PFSK-1 (cell line): ENCODE results near the gene HSPB8.

Source experiments
- FOXP2 ChIP-seq: optimal IDR thresholded peaks from 2 replicates; pipeline ENCODE3; 2011; ENCODE audit warnings: borderline replicate concordance, control low read depth, inconsistent platforms; ENCODE audit not compliant: insufficient read depth; ENCODE audit errors: extremely low read length, extremely low read depth
- POLR2AphosphoS5 ChIP-seq: IDR thresholded peaks from 2 replicates; pipeline ENCODE4 v1.6.1; 2012; ENCODE audit warnings: low read depth, mild to moderate bottlenecking, control low read depth, low read length, moderate library complexity
- SIN3A ChIP-seq: IDR thresholded peaks from 2 replicates; pipeline ENCODE4 v1.6.1; 2012; ENCODE audit warnings: mild to moderate bottlenecking, low read length, moderate library complexity, borderline replicate concordance; ENCODE audit not compliant: insufficient read depth
- TAF1 ChIP-seq: IDR thresholded peaks from 2 replicates; pipeline ENCODE4 v1.6.1; 2012; ENCODE audit warnings: low read length, control low read depth, borderline replicate concordance; ENCODE audit not compliant: insufficient read depth
- TF ChIP-seq, protein P1 (sequence below), 2 experiments: IDR thresholded peaks; 2 replicates each; pipeline versions ENCODE4 v1.6.1 to v1.8.0; 2011 to 2012; ENCODE audit warnings: low read depth in 2 of 2, low read length in 2 of 2, control low read depth in 1 of 2, inconsistent platforms in 1 of 2, mild to moderate bottlenecking in 1 of 2, moderate library complexity in 1 of 2; ENCODE audit not compliant: insufficient read depth in 1 of 2

HSPB8 gene

DNA sequence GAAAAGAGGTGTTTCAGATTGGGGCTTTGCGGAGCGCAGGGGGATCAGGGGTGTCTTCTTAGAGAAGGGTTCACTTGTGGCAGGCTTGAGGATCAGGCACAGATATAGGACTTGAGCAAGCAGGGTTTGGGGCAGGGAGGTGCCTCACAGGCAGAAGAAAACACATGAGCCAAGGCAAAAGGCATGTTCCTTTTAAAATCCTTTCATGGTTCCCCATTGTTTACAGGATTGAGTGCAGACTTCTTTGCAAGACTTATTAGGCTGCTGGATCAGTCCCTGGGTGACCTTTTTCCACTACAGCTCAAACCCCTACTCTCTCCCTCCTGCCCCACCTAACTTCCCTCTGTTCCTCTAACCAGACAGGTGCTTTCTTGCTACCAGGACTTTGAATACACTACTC lies 19.7 kb downstream of the HSPB8 start:
- no peak for TF ChIP-seq SIN3A
- TF ChIP-seq POLR2AphosphoS5, result no peak
- no peak for TF ChIP-seq TAF1
- TF ChIP-seq FOXP2, result no peak
- TF ChIP-seq, protein P1, sequence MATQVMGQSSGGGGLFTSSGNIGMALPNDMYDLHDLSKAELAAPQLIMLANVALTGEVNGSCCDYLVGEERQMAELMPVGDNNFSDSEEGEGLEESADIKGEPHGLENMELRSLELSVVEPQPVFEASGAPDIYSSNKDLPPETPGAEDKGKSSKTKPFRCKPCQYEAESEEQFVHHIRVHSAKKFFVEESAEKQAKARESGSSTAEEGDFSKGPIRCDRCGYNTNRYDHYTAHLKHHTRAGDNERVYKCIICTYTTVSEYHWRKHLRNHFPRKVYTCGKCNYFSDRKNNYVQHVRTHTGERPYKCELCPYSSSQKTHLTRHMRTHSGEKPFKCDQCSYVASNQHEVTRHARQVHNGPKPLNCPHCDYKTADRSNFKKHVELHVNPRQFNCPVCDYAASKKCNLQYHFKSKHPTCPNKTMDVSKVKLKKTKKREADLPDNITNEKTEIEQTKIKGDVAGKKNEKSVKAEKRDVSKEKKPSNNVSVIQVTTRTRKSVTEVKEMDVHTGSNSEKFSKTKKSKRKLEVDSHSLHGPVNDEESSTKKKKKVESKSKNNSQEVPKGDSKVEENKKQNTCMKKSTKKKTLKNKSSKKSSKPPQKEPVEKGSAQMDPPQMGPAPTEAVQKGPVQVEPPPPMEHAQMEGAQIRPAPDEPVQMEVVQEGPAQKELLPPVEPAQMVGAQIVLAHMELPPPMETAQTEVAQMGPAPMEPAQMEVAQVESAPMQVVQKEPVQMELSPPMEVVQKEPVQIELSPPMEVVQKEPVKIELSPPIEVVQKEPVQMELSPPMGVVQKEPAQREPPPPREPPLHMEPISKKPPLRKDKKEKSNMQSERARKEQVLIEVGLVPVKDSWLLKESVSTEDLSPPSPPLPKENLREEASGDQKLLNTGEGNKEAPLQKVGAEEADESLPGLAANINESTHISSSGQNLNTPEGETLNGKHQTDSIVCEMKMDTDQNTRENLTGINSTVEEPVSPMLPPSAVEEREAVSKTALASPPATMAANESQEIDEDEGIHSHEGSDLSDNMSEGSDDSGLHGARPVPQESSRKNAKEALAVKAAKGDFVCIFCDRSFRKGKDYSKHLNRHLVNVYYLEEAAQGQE (IDR thresholded peaks at IDR 0.05; ENCODE audit: insufficient read depth in 1 of 2, low read depth in 2 of 2, low read length in 2 of 2), result no peak

DNA sequence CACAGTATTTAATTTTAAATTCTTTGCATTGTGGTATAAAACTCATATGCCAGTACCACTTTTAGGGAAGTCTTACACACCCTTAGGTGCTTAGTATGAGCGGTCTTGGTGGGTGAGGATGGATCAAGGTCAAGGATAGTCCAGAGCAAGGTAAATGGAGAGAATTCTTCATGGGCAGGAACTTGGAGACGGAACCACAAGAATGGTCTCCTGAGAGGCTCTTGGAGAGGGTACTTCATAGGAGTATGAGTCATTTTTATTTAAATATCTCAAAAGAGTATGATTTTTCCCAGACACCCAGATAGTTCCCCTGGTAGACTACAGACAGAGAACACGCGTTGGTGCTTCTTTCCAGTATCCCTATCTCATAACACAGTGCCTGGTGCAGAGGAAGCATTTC lies 21.9 kb downstream of the HSPB8 start:
- TF ChIP-seq SIN3A (no peak), POLR2AphosphoS5 (no peak), FOXP2 (no peak)

DNA sequence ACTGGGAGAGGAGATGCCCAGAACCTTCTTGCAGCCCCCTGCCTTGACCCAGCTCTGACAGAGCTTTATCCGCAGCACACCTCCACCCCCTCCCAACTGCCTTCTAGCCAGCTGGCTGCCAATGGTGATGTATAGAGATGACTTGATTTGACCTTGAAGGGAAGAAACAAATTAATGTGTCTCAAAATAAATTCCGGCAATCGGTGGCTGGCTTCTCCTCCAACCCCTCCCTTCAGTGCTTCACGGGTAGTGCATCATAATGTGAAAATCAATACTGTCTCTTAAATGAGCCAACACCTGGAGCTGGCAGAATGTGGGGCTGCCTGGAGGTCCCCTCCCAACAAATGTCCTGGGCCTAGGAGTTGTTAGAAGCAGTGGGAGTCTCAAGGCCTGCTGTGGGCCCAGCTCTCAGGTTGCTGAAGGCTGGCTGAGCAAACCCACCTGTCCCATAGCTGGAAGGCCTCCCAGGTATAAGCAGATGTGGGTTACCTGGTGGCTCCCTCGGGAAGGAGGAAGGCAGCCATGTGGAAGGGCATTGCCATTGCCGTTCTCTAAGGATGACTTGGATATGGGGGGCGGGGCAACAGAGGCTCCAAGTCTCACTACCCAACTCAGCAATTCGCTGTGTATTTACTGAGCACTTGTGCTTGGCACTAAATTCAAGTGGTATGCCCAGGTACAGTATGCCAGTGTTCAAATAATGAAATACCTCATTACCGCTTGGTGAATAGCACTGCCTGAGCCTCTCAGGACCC lies 23.2 kb downstream of the HSPB8 start:
- TF ChIP-seq POLR2AphosphoS5, result no peak
- no peak for TF ChIP-seq SIN3A
- TF ChIP-seq, protein P1 (IDR thresholded peaks at IDR 0.05; ENCODE audit: insufficient read depth in 1 of 2, low read depth in 2 of 2, low read length in 2 of 2), result no peak
- no peak for TF ChIP-seq FOXP2
- TF ChIP-seq TAF1, result no peak

DNA sequence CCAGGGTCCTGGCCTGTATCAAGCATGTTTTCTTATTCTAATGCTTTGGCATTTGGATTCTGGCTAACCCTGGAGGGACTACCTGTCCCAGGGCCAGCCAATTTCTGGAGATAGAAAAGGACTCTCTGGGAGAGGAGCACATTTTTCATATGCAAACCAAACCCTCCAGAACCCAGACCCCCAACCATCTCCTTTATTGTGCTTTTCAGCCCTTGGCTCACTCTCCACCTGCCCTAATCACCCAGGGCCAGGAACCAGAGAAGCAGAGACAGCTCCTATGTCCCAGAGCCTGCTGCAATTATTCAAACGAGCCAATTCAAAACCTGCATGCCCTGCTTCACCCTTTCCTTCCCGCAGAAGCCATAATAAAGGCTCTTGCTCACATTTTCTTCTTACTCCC lies 23.8 kb downstream of the HSPB8 start:
- TF ChIP-seq FOXP2 (no peak), TAF1 (no peak), SIN3A (no peak), POLR2AphosphoS5 (no peak)
- TF ChIP-seq, protein P1 (IDR thresholded peaks at IDR 0.05; ENCODE audit: insufficient read depth in 1 of 2, low read depth in 2 of 2, low read length in 2 of 2), result no peak

DNA sequence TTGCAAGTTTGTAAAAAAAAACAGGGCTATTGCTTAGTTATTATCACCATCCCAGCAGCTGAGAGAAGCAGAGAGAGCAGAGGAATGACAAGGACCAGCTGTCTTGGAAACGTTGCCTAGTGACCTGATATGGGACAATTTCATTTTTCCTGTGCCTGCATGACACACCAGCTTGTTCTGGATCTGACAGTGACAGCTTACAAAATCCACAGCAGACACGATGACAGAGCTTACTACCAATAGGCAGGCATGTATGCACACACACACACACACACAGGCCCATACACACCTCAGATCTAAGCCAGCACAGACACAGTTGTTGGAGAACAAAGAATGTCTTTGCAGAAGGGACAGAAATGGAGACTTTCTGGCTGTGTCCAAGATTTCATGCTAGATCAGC lies 25.4 kb downstream of the HSPB8 start:
- TF ChIP-seq TAF1 (no peak), FOXP2 (no peak), SIN3A (no peak), POLR2AphosphoS5 (no peak)
- TF ChIP-seq, protein P1 (IDR thresholded peaks at IDR 0.05; ENCODE audit: insufficient read depth in 1 of 2, low read depth in 2 of 2, low read length in 2 of 2), result no peak
